Tibial artery (tissue), 4 donors: Measurements from ENCODE around the gene HGFAC.
"Not testable (repeated sequence)": the region's sequence is repeated elsewhere in the genome, so short reads cannot be mapped to it uniquely, and the experiment has no call there.

Experiments
- DNase-seq, 2 donors: peaks; one replicate each; pipeline ENCODE4 v3.0.0-alpha.2; 2019
- H3K27ac ChIP-seq, 2 donors: fragments of 200-600 bp; sonication (generic) in 1 of 2; 1 replicate in 1 of 2; 2 replicates in 1 of 2; pipeline ENCODE4 v1.5.1; 2018 to 2019; ENCODE audit warnings: mild to moderate bottlenecking in 1 of 2
- H3K27me3 ChIP-seq, 2 donors: fragments of 200-600 bp; sonication (generic) in 1 of 2; one replicate each; pipeline versions ENCODE4 v1.5.1 to v1.6.0; 2016 to 2019
- H3K36me3 ChIP-seq, 3 donors: fragments of 200-600 bp; sonication (generic) in 2 of 3; one replicate each; pipeline ENCODE4 v1.5.1; 2016 to 2019; ENCODE audit warnings: mild to moderate bottlenecking in 2 of 3
- H3K4me1 ChIP-seq, 4 donors: fragments of 200-600 bp; sonication (generic) in 2 of 4; 1 replicate in 3 of 4; 2 replicates in 1 of 4; pipeline ENCODE4 v1.5.1; 2016 to 2019
- H3K4me3 ChIP-seq, 2 donors: fragments of 200-600 bp; sonication (generic) in 1 of 2; 1 replicate in 1 of 2; 2 replicates in 1 of 2; pipeline ENCODE4 v1.5.1; 2018 to 2019; ENCODE audit warnings: mild to moderate bottlenecking in 2 of 2
- H3K9me3 ChIP-seq, 3 donors: fragments of 200-600 bp; sonication (generic) in 1 of 3; one replicate each; pipeline ENCODE4 v1.5.1; 2016 to 2019
- intact Hi-C: fragments of 100-400 bp; cut with DNase I; formaldehyde crosslinking; loops from one replicate; pipeline ENCODE4 v1.15.0; 2023; ENCODE audit warnings: low total_unique reads
- TF ChIP-seq, protein P1 (sequence below), 2 experiments: fragments of 200-600 bp in 1 of 2; fragments of 450-650 bp in 1 of 2; IDR thresholded peaks; one replicate each; pipeline ENCODE4 v1.5.1; 2017 to 2019; ENCODE audit warnings: antibody characterized with exemption in 2 of 2, mild to moderate bottlenecking in 1 of 2, moderate library complexity in 1 of 2

HGFAC gene

DNA sequence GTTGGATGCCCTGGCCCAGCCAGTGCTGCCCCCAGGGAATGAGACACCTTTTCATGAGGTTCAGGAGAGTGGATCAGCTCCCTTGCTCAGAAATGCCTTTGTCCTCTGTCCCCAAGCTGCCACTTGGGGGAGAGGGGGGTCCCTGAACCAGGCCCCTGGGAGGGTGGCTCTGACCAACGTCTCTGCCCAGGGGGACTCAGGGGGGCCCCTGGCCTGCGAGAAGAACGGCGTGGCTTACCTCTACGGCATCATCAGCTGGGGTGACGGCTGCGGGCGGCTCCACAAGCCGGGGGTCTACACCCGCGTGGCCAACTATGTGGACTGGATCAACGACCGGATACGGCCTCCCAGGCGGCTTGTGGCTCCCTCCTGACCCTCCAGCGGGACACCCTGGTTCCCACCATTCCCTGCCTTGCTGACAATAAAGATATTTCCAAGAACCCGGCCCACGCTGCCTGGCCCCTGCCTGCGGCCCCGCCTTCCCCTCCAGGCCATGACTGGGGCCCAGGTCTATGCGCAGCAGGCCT is 7.3 kb downstream of the HGFAC start:
- Histone ChIP-seq H3K4me1 (peaks cover 0 to 12% (median 4%) of the 10 kb centered on the region in 4 donors), H3K4me3 (no peak overlapping the region), H3K9me3 (no peaks in the 10 kb centered on the region), H3K27me3 (no peaks in the 10 kb centered on the region), H3K36me3 (no peaks in the 10 kb centered on the region), H3K27ac (no peak overlapping the region)
- TF ChIP-seq, protein P1, sequence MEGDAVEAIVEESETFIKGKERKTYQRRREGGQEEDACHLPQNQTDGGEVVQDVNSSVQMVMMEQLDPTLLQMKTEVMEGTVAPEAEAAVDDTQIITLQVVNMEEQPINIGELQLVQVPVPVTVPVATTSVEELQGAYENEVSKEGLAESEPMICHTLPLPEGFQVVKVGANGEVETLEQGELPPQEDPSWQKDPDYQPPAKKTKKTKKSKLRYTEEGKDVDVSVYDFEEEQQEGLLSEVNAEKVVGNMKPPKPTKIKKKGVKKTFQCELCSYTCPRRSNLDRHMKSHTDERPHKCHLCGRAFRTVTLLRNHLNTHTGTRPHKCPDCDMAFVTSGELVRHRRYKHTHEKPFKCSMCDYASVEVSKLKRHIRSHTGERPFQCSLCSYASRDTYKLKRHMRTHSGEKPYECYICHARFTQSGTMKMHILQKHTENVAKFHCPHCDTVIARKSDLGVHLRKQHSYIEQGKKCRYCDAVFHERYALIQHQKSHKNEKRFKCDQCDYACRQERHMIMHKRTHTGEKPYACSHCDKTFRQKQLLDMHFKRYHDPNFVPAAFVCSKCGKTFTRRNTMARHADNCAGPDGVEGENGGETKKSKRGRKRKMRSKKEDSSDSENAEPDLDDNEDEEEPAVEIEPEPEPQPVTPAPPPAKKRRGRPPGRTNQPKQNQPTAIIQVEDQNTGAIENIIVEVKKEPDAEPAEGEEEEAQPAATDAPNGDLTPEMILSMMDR (IDR thresholded peaks at IDR 0.05), result no peak
- intact Hi-C loops, result loop anchor here (10.0 kb wide), 2 partner anchors 254 to 344 kb away; no protein-coding TSS in a partner anchor
- no peak for DNase-seq

DNA sequence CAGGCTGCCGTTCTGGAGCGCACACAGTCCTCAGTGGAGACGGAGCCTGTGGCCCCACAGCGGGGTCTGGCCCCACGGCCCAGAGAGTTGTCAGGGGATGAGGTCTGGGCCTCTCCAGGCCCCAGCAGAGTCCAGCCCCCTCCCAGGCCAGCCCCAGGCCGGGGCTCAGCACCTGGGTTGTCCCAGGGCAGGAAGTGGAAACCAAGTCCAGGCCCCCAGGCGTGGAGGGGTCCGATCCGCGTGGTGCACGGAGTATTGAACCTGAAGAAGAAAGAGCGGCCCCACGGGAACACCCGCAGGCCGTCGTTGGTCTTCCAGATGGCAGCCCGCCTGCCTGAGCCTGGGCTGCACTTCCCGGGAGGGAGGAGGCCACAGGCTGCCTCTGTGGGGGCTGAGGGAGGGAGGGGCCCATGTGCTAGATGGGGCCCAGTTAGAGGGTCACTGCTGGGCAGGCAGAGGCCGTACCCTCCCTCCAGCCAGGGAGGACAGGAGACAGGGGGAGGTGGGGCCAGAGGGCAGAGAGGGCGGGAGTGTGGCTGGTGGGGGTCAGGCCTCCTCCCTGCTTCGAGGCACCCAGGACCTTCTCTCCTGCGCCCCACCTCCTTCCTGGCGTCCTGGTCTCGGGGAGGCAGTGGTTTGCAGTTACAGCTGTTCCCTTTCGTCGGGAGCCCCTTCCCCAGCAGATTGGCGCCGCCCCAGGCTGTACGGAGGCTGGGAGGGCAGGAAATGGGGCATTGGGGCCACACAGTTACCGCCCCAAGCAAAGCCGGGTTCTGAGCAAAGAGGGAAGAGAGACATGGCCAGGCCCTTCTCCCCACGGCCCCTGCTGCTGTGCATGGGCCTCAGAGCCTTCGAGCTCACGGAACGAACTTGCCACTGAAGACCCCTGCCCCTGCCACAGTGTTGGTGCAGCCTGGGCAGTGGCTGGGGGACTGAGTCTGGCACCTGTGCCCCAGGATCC is 8.1 kb downstream of the HGFAC start:
- peaks cover 0 to 12% (median 4%) of the 10 kb centered on the region in 4 donors for H3K4me1 ChIP-seq
- H3K9me3 ChIP-seq, result peaks cover 0 to 2% (median 2%) of the 10 kb centered on the region in 3 donors
- no peak for DNase-seq
- no peaks in the 10 kb centered on the region for H3K27me3 ChIP-seq
- H3K36me3 ChIP-seq, result no peaks in the 10 kb centered on the region
- no peak overlapping the region for H3K4me3 ChIP-seq
- intact Hi-C loops, result loop anchor here (10.0 kb wide), 2 partner anchors 255 to 345 kb away; no protein-coding TSS in a partner anchor
- H3K27ac ChIP-seq, result no peak overlapping the region
- TF ChIP-seq, protein P1 (IDR thresholded peaks at IDR 0.05), result no peak

DNA sequence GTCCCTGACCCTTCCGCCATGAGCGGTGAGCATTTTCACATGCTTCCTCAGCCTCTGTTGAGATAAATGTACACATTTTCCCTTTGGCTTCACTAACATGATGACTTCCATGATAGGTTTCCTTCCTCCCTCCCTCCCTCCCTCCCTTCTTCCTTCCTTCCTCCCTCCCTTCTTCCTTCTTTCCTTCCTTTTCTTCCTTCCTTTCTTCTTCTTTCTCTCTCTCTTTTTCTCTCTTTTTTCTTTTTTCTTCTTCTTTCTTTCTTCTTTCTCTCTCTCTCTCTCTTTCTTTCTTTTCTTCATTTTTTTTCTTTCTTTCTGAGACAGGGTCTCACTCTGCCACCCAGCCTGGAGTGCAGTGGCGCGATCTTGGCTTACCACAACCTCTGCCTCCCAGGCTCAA is 8.9 kb downstream of the HGFAC start:
- H3K9me3 ChIP-seq, result peaks cover 0 to 10% (median 10%) of the 10 kb centered on the region in 3 donors
- TF ChIP-seq, protein P1 (IDR thresholded peaks at IDR 0.05), result no peak
- peaks cover 0 to 12% (median 4%) of the 10 kb centered on the region in 4 donors for H3K4me1 ChIP-seq
- intact Hi-C loops, result no loop called here
- H3K36me3 ChIP-seq, result no peaks in the 10 kb centered on the region
- H3K27ac ChIP-seq, result no peak overlapping the region
- no peak for DNase-seq
- H3K27me3 ChIP-seq, result no peaks in the 10 kb centered on the region
- H3K4me3 ChIP-seq, result no peak overlapping the region

DNA sequence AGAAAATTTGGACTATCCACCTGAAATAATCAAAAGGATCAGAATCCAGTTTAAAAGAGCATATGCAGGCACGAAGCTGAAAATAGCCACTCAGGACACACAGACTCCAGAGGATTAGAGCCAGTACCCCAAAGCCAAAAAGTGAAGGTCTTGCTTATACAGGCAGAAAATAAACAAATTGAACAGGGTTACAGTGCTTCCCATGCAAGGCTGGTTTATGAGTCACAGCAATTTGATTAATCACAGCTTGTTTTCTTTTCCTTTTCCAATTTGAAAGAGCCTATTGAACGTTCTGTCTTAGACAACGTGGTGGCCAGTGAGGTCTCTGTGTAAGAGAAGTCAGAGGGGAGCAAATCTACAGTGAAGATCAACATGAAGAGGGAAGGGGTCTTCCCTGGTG is 10.2 kb downstream of the HGFAC start:
- intact Hi-C loops, result no loop called here
- TF ChIP-seq, protein P1 (IDR thresholded peaks at IDR 0.05), result no peak
- Histone ChIP-seq H3K4me3 (no peak overlapping the region), H3K27ac (peak overlapping the region in 1 of 2 donors; percentile 13), H3K9me3 (peaks cover 0 to 21% (median 12%) of the 10 kb centered on the region in 3 donors), H3K4me1 (peaks cover 0 to 12% (median 4%) of the 10 kb centered on the region in 4 donors), H3K27me3 (no peaks in the 10 kb centered on the region), H3K36me3 (no peaks in the 10 kb centered on the region)
- no peak for DNase-seq

DNA sequence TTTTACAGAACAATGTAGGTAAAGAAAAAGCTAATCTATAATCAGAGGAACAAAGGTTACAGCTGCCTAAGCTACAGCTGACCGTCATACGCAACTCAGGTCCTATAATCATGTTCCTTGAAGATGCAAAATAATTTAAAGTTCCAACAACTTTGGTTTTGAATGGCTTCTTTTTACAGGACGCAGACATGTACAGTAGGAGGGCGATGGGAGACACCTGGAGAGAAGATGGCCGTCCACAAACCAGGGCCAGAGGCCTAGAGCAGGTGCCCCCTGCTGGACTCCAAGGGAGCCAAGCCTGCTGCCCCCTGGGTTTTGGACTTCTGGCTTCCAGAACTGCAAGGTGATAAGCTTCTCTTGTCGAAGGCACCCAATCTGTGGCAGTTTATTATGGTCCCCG is 10.6 kb downstream of the HGFAC start:
- no peak for DNase-seq
- H3K27me3 ChIP-seq, result no peaks in the 10 kb centered on the region
- intact Hi-C loops, result no loop called here
- H3K27ac ChIP-seq, result no peak overlapping the region
- TF ChIP-seq, protein P1 (IDR thresholded peaks at IDR 0.05), result peak in 1 of 2 experiments; percentile 7
- H3K36me3 ChIP-seq, result no peaks in the 10 kb centered on the region
- H3K4me1 ChIP-seq, result peaks cover 0 to 12% (median 4%) of the 10 kb centered on the region in 4 donors
- peaks cover 0 to 21% (median 12%) of the 10 kb centered on the region in 3 donors for H3K9me3 ChIP-seq
- H3K4me3 ChIP-seq, result no peak overlapping the region

DNA sequence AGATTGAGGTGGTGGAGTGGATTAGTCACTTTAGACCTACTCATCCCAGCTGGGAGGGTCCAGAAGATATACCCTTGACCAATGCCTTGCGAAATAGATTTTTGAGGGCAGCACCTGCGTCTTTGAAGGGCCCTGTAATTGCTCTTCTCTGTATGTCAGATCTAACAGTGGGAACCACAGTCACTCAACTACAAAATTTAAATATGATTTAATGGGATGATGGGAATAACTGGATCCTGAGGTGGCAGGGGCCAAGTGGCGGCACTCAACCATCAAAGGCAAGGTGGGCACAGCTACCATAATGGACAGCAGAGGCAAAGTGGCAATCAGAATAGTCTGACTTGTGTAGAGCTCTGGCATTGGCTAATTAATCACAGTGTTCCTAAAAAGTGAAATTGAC is 13.8 kb downstream of the HGFAC start:
- H3K27me3 ChIP-seq, DNase-seq, H3K27ac ChIP-seq, H3K4me3 ChIP-seq, H3K36me3 ChIP-seq, intact Hi-C loops: not testable (repeated sequence)
- H3K9me3 ChIP-seq, result peaks cover 0 to 21% (median 12%) of the 10 kb centered on the region in 3 donors
- H3K4me1 ChIP-seq, result peaks cover 0 to 12% (median 4%) of the 10 kb centered on the region in 4 donors
